Stimulated activated CD8-positive, alpha-beta memory T cell treated with anti-CD3 and anti-CD28 coated beads, Interleukin-15, amount 100 ng/mL, for 24 hours (primary cell): ENCODE results near the gene CDH1.
"Not testable (repeated sequence)": the region's sequence is repeated elsewhere in the genome, so short reads cannot be mapped to it uniquely, and the experiment has no call there.

ENCODE experiments used
- DNase-seq: peaks from one replicate; pipeline ENCODE4 v3.0.0-alpha.2; 2020; ENCODE audit warnings: low read depth

Gene CDH1

GRCh38 chr16:68737046-68737729 is at the start of gene CDH1:
CDH1 (plus strand) TSS chr16:68737292; CDS start chr16:68737416, 124 bp downstream.
- no peak for DNase-seq

GRCh38 chr16:68689921-68690320 is 47.2 kb upstream of the CDH1 start:
- DNase-seq, result no peak

- DNase-seq, result no peak
These were observed 41.5 kb upstream of the CDH1 start for GRCh38 chr16:68695575-68695974.

- DNase-seq, result no peak
These were observed 40.6 kb upstream of the CDH1 start for GRCh38 chr16:68696514-68696913.

- DNase-seq, result no peak
These were observed 39.0 kb upstream of the CDH1 start for GRCh38 chr16:68698091-68698490.

- no peak for DNase-seq
These were observed 37.0 kb upstream of the CDH1 start for GRCh38 chr16:68700120-68700519.

- no peak for DNase-seq
These were observed 36.3 kb upstream of the CDH1 start for GRCh38 chr16:68700831-68701230.

GRCh38 chr16:68704232-68704867 is 32.7 kb upstream of the CDH1 start:
- DNase-seq, result peak; percentile 29

GRCh38 chr16:68707340-68708152 is 29.5 kb upstream of the CDH1 start:
- DNase-seq, result no peak

- no peak for DNase-seq
These were observed 26.9 kb upstream of the CDH1 start for GRCh38 chr16:68710211-68710610.

GRCh38 chr16:68711421-68712139 is 25.5 kb upstream of the CDH1 start:
- DNase-seq, result no peak

- DNase-seq, result no peak
These were observed 23.7 kb upstream of the CDH1 start for GRCh38 chr16:68713361-68713760.

- DNase-seq, result no peak
These were observed 21.6 kb upstream of the CDH1 start for GRCh38 chr16:68715471-68715870.

- not testable (repeated sequence) for DNase-seq
These were observed 20.6 kb upstream of the CDH1 start for GRCh38 chr16:68716516-68716915.

- DNase-seq, result no peak
These were observed 19.4 kb upstream of the CDH1 start for GRCh38 chr16:68717684-68718083.

GRCh38 chr16:68718590-68718989 is 18.5 kb upstream of the CDH1 start:
- DNase-seq, result no peak

GRCh38 chr16:68719993-68720489 is 17.1 kb upstream of the CDH1 start:
- DNase-seq, result no peak

GRCh38 chr16:68722119-68723024 is 14.7 kb upstream of the CDH1 start:
- DNase-seq, result no peak

- no peak for DNase-seq
These were observed 12.3 kb upstream of the CDH1 start for GRCh38 chr16:68724797-68725196.

- no peak for DNase-seq
These were observed 8.6 kb upstream of the CDH1 start for GRCh38 chr16:68728523-68728922.

GRCh38 chr16:68731637-68732036 is 5.5 kb upstream of the CDH1 start:
- DNase-seq, result no peak
